ENCODE results near the gene PAOX. TPM values are rescaled to one million over a fixed set of nuclear protein-coding genes. Genes with fewer than 3 reads are reported as not detected.

The PAOX gene
- total and polyA plus RNA-seq, 2 experiments from 2014 or later: 4.1 to 8.7 TPM

GRCh38 chr10:133361773-133362441 lies 17.2 kb upstream of the PAOX start:
- no peak overlapping the region for H3K4me2 ChIP-seq
- no peak overlapping the region for H3K4me3 Mint-ChIP-seq
- H3K36me3 ChIP-seq (ENCODE audit: insufficient read depth): no peaks in the 10 kb centered on the region
- H3K9me3 Mint-ChIP-seq: no peaks in the 10 kb centered on the region
- H3K4me1 Mint-ChIP-seq: no peaks in the 10 kb centered on the region
- H3K36me3 Mint-ChIP-seq (ENCODE audit: low read depth): peaks cover 44% of the 10 kb centered on the region
- H3K4me3 ChIP-seq: no peak overlapping the region
- no peak overlapping the region for H3K27ac Mint-ChIP-seq
- peaks cover 6% of the 10 kb centered on the region for H3K27me3 Mint-ChIP-seq (ENCODE audit: insufficient read depth, low read depth, poor library complexity)
- H3K4me1 ChIP-seq (ENCODE audit: insufficient read depth): no peaks in the 10 kb centered on the region
- no peak overlapping the region for H2AFZ ChIP-seq
- no peaks in the 10 kb centered on the region for H3K79me2 ChIP-seq (replicated peaks; ENCODE audit: insufficient read depth)
- H3F3A ChIP-seq (replicated peaks; ENCODE audit: low read depth): no peaks in the 10 kb centered on the region; the same call in 1 of the 2 replicates
- H3K27ac ChIP-seq (ENCODE audit: low read depth): no peak overlapping the region
- TF ChIP-seq STAT1 (IDR thresholded peaks at IDR 0.05; ENCODE audit: unreplicated experiment) (no peak), JUNB (IDR thresholded peaks at IDR 0.05; ENCODE audit: unreplicated experiment) (no peak), NANOG (IDR thresholded peaks at IDR 0.05; ENCODE audit: borderline replicate concordance) (no peak), ZNF462 (CRISPR knock-in tag; IDR thresholded peaks at IDR 0.05) (no peak), ETS1 (IDR thresholded peaks at IDR 0.05) (no peak), CREB1 (CRISPR knock-in tag; IDR thresholded peaks at IDR 0.05; ENCODE audit: low read depth) (no peak), REST (IDR thresholded peaks at IDR 0.05; ENCODE audit: unreplicated experiment) (no peak), POLR2AphosphoS5 (IDR thresholded peaks at IDR 0.05; ENCODE audit: low read depth) (no peak), EZH2 (IDR thresholded peaks at IDR 0.05; ENCODE audit: low read depth, unreplicated experiment) (no peak), ZNF114 (CRISPR knock-in tag; IDR thresholded peaks at IDR 0.05) (no peak), EZH2phosphoT487 (IDR thresholded peaks at IDR 0.05; ENCODE audit: unreplicated experiment) (no peak), ZNF331 (CRISPR knock-in tag; IDR thresholded peaks at IDR 0.05; ENCODE audit: low read depth) (no peak)
- DNase-seq (ENCODE audit: low spot score): no peak
- H4K20me1 ChIP-seq (replicated peaks; ENCODE audit: insufficient read depth): no peaks in the 10 kb centered on the region; the same call in 1 of the 2 replicates
- peaks cover 6% of the 10 kb centered on the region; the same call in 1 of the 2 replicates for H3K27me3 ChIP-seq (ENCODE audit: insufficient read depth)
- no peaks in the 10 kb centered on the region for H3K9me2 ChIP-seq (ENCODE audit: insufficient read depth)
- ATAC-seq: no peak

All from GM23338 (cell line).